Measurements from ENCODE around the gene PITPNC1.

DNA sequence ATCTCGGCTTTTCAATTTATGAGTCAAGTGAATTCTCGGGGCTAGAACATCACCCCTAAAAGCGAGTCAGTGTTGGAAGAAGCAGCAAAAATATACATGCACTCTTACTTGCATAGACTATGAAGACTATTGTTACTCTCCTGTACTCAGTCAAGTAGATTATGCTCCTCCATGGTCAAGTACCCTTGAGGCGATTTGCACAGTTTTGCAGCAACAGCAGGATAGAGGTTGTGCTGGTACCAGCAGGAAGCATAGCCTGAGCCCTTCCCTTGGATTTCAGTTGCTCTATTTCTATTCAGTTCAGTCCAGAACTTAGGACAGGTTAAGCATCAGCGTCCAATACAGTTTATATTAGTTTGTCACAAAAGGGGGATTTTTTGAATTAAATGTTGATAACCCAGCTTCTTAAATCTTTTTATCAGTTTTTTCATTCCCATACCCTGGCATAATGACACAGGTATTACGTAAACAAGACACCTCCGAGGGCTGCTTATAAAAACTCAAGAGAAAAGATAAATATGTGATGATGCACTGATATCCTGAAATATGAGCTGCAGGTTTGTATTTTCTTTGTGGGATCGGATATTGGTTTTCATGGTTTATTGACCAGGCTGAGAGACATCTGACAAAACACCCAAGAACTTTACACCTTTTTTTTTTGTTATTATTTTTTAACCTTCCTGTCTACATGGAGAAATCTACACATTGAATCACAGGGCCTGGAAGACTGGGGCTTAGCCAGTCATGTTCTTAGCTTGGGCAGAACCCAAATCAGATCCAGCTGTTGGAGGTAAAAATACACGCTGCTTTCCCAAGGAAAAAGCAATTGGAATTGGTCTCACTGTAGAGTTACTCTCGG lies 144.1 kb downstream of the PITPNC1 start:
- TF ChIP-seq, protein P1, sequence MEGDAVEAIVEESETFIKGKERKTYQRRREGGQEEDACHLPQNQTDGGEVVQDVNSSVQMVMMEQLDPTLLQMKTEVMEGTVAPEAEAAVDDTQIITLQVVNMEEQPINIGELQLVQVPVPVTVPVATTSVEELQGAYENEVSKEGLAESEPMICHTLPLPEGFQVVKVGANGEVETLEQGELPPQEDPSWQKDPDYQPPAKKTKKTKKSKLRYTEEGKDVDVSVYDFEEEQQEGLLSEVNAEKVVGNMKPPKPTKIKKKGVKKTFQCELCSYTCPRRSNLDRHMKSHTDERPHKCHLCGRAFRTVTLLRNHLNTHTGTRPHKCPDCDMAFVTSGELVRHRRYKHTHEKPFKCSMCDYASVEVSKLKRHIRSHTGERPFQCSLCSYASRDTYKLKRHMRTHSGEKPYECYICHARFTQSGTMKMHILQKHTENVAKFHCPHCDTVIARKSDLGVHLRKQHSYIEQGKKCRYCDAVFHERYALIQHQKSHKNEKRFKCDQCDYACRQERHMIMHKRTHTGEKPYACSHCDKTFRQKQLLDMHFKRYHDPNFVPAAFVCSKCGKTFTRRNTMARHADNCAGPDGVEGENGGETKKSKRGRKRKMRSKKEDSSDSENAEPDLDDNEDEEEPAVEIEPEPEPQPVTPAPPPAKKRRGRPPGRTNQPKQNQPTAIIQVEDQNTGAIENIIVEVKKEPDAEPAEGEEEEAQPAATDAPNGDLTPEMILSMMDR (IDR thresholded peaks at IDR 0.05) = no peak
- no peak for TF ChIP-seq POLR2A (IDR thresholded peaks at IDR 0.05)

All from uterus (tissue), 2 donors.